Caco-2 (cell line): ENCODE measurements around the gene CNGA1. TPM values are rescaled to one million over a fixed set of nuclear protein-coding genes. Genes with fewer than 3 reads are reported as not detected.
"Not testable (repeated sequence)": the region's sequence is repeated elsewhere in the genome, so short reads cannot be mapped to it uniquely, and the experiment has no call there.

Source experiments
- BruUV-seq: library from RNA; stranded (reverse); fragments of 400-500 nt; replicated peaks from 2 replicates; lab custom pipeline; 2021; lab: Mats Ljungman, UMichigan
- CTCF ChIA-PET: fragments of 300-600 bp; sonication (Branson Sonifier 250); formaldehyde crosslinking; loops from one replicate; lab custom pipeline; 2022; ENCODE audit warnings: antibody characterized with exemption; lab: Charles Lee
- POLR2A ChIA-PET: fragments of 300-600 bp; sonication (Branson Sonifier 250); formaldehyde crosslinking; loops from one replicate; lab custom pipeline; 2022; ENCODE audit warnings: antibody characterized with exemption; lab: Charles Lee
- DNase-seq, 2 experiments: peaks; one replicate each; pipeline versions ENCODE4 v3.0.0 to v3.0.0-alpha.2; 2020 to 2022
- H3K27me3 ChIP-seq: replicated peaks from 2 replicates; pipeline ENCODE4 v1.6.0; 2011; ENCODE audit warnings: low read length; ENCODE audit not compliant: control insufficient read depth, insufficient read depth
- H3K36me3 ChIP-seq: 2 replicates; pipeline ENCODE4 v1.5.1; 2011; ENCODE audit warnings: low read length; ENCODE audit not compliant: control insufficient read depth, insufficient read depth
- H3K4me1 ChIP-seq: fragments of 250-450 bp; sonication (Bioruptor Pico); 2 replicates; pipeline ENCODE4 v1.5.1; 2020; ENCODE audit warnings: mild to moderate bottlenecking
- H3K4me3 ChIP-seq: 2 replicates; pipeline ENCODE4 v1.5.1; 2011; ENCODE audit warnings: low read depth, mild to moderate bottlenecking, control low read depth, low read length
- H3K9me3 ChIP-seq: fragments of 250-450 bp; sonication (Bioruptor Pico); 2 replicates; pipeline ENCODE4 v1.5.1; 2020; ENCODE audit warnings: mild to moderate bottlenecking, moderate library complexity
- H3K27ac Mint-ChIP-seq: one replicate; pipeline ENCODE4 v1.8.0; 2022; ENCODE audit warnings: mixed read lengths; ENCODE audit not compliant: unreplicated experiment
- H3K27me3 Mint-ChIP-seq: one replicate; pipeline ENCODE4 v1.8.0; 2022; ENCODE audit warnings: mixed read lengths; ENCODE audit not compliant: insufficient read depth, unreplicated experiment
- H3K36me3 Mint-ChIP-seq: one replicate; pipeline ENCODE4 v1.8.0; 2022; ENCODE audit warnings: mild to moderate bottlenecking, mixed read lengths; ENCODE audit not compliant: insufficient read depth, unreplicated experiment
- H3K4me1 Mint-ChIP-seq: one replicate; pipeline ENCODE4 v1.8.0; 2022; ENCODE audit warnings: low read depth, mixed read lengths; ENCODE audit not compliant: unreplicated experiment
- H3K4me3 Mint-ChIP-seq: one replicate; pipeline ENCODE4 v1.8.0; 2022; ENCODE audit warnings: mild to moderate bottlenecking, moderate library complexity, mixed read lengths; ENCODE audit not compliant: unreplicated experiment
- H3K9me3 Mint-ChIP-seq: one replicate; pipeline ENCODE4 v1.8.0; 2022; ENCODE audit warnings: mixed read lengths; ENCODE audit not compliant: unreplicated experiment
- CTCF ChIP-seq, 2 experiments: fragments of 200-600 bp in 1 of 2; IDR thresholded peaks; 1 replicate in 1 of 2; 2 replicates in 1 of 2; pipeline versions ENCODE4 v1.5.1 to v1.8.0; 2011 to 2022; ENCODE audit warnings: antibody characterized with exemption in 1 of 2, control low read depth in 1 of 2, inconsistent platforms in 1 of 2, low read depth in 1 of 2, low read length in 1 of 2, mild to moderate bottlenecking in 1 of 2, moderate library complexity in 1 of 2; ENCODE audit not compliant: insufficient read depth in 1 of 2, severe bottlenecking in 1 of 2, unreplicated experiment in 1 of 2
- intact Hi-C: fragments of 100-400 bp; cut with micrococcal nuclease; formaldehyde crosslinking; loops from one replicate; pipeline ENCODE4 v1.10.0; 2022; ENCODE audit not compliant: unreplicated experiment
- total RNA-seq: library from RNA; stranded (reverse); gene quantifications from 2 replicates; pipeline ENCODE4 v1.2.3, GENCODE V29; 2022

The CNGA1 gene
- total RNA-seq, 1 experiment from 2014 or later, result 1.5 TPM

GRCh38 chr4:47926667-47927258, 89.7 kb downstream of the CNGA1 start:
- peaks cover 5% of the 10 kb centered on the region for H3K36me3 Mint-ChIP-seq
- intact Hi-C loops, result loop anchor here (1.0 to 5.0 kb wide), 4 partner anchors 49 to 182 kb away; partner anchors contain the start of genes CNGA1 and NIPAL1
- H3K27me3 Mint-ChIP-seq, result no peaks in the 10 kb centered on the region
- no peaks in the 10 kb centered on the region for H3K36me3 ChIP-seq
- peak; percentile 81 to 85 for DNase-seq
- CTCF ChIA-PET, result interaction anchor here (0.9 to 1.1 kb wide), 4 partner anchors 12 to 182 kb away, joined by 3 to 4 read pairs (median 3); partner anchors contain the start of gene NFXL1
- peak overlapping the region; percentile 90 for H3K4me3 Mint-ChIP-seq
- peak overlapping the region; percentile 83 for H3K27ac Mint-ChIP-seq
- peak overlapping the region; percentile 44 for H3K4me3 ChIP-seq
- H3K9me3 ChIP-seq, result no peaks in the 10 kb centered on the region
- TF ChIP-seq CTCF (IDR thresholded peaks at IDR 0.05; ENCODE audit: insufficient read depth in 1 of 2, low read depth in 1 of 2, low read length in 1 of 2, severe bottlenecking in 1 of 2, unreplicated experiment in 1 of 2), result peak; percentile 72 to 80
- no peaks in the 10 kb centered on the region for H3K27me3 ChIP-seq
- POLR2A ChIA-PET, result interaction anchor here (0.5 kb wide), 2 partner anchors 12 to 277 kb away, joined by 3 to 5 read pairs; partner anchors contain the start of gene NFXL1
- no peaks in the 10 kb centered on the region for H3K9me3 Mint-ChIP-seq
- peaks cover 10% of the 10 kb centered on the region for H3K4me1 ChIP-seq
- H3K4me1 Mint-ChIP-seq, result no peaks in the 10 kb centered on the region
- BruUV-seq, result no TSS peak

DNA sequence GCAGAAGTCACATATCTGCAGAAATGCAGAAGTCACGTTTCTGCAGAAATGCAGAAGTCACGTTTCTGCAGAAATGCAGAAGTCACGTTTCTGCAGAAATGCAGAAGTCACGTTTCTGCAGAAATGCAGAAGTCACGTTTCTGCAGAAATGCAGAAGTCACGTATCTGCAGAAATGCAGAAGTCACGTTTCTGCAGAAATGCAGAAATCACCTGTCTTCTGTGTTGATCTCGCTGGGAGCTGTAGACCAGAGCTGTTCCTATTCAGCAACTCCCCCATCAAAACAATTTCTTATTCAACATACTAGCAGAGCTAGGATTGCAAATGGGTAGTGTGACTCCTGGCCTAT, 93.2 kb downstream of the CNGA1 start:
- H3K4me1 ChIP-seq, result peaks cover 10% of the 10 kb centered on the region
- H3K9me3 Mint-ChIP-seq, H3K4me3 Mint-ChIP-seq, DNase-seq, BruUV-seq, CTCF ChIA-PET, H3K4me1 Mint-ChIP-seq, H3K9me3 ChIP-seq, H3K27ac Mint-ChIP-seq, H3K36me3 Mint-ChIP-seq, H3K27me3 ChIP-seq, H3K27me3 Mint-ChIP-seq, intact Hi-C loops, H3K36me3 ChIP-seq, POLR2A ChIA-PET, H3K4me3 ChIP-seq: not testable (repeated sequence)

- intact Hi-C loops, DNase-seq: not testable (repeated sequence)
These were observed 93.8 kb downstream of the CNGA1 start for GRCh38 chr4:47922436-47923260.

DNA sequence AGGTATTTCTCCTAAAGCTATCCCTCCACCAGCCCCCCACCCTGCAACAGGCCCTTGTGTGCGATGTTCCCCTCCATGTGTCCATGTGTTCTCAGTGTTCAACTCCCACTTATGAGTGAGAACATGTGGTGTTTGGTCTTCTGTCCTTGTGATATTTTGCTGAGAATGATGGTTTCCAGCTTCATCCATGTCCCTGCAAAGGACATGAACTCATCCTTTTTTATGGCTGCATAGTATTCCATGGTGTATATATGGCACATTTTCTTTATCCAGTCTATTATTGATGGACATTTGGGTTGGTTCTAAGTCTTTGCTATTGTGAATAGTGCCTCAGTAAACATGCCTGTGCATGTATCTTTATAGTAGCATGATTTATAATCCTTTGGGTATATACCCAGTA, 99.3 kb downstream of the CNGA1 start:
- H3K9me3 Mint-ChIP-seq, H3K9me3 ChIP-seq, H3K4me3 ChIP-seq, H3K27me3 Mint-ChIP-seq, H3K36me3 ChIP-seq, H3K27ac Mint-ChIP-seq, BruUV-seq, DNase-seq, POLR2A ChIA-PET, H3K4me3 Mint-ChIP-seq, H3K27me3 ChIP-seq, H3K4me1 Mint-ChIP-seq, CTCF ChIA-PET, H3K4me1 ChIP-seq, intact Hi-C loops, H3K36me3 Mint-ChIP-seq: not testable (repeated sequence)

More at GRCh38 chr4:47922436-47923260, 93.8 kb downstream of the CNGA1 start:
- POLR2A ChIA-PET, CTCF ChIA-PET, BruUV-seq, H3K27me3 ChIP-seq, H3K9me3 ChIP-seq, H3K4me1 Mint-ChIP-seq, H3K27me3 Mint-ChIP-seq, H3K27ac Mint-ChIP-seq, H3K36me3 ChIP-seq, H3K4me3 ChIP-seq, H3K36me3 Mint-ChIP-seq, H3K4me3 Mint-ChIP-seq, H3K9me3 Mint-ChIP-seq: not testable (repeated sequence)
- H3K4me1 ChIP-seq, result peaks cover 10% of the 10 kb centered on the region
